Heart left ventricle (tissue), 13 donors: Measurements from ENCODE around the gene OLFML2B.

Experiments
- CTCF ChIP-seq, 12 donors: fragments of 200-600 bp; sonication (generic) in 4 of 12; IDR thresholded peaks; one replicate each; pipeline versions ENCODE4 v1.5.0 to v1.8.0; 2018 to 2022; ENCODE audit warnings: antibody characterized with exemption in 12 of 12, mild to moderate bottlenecking in 5 of 12
- POLR2A ChIP-seq, 2 donors: fragments of 450-650 bp; IDR thresholded peaks; one replicate each; pipeline ENCODE4 v1.6.1; 2017; ENCODE audit warnings: antibody characterized with exemption in 2 of 2, mild to moderate bottlenecking in 2 of 2, moderate library complexity in 2 of 2
- donor health status: ischemic (EF 13 %, LVEDD 7.1; RV severe dilation, severe dysfunction).
- donor health status: DM: no; HTN: yes; CAD: no.
- donor health status: DM: no; HTN: no; CAD: no.
- donor health status: ischemic (EF 25% LVEDD 6.9; RV normal size, moderate dysfunction).
- donor health status: ischemic (EF 25% LVEDD 5.7; RV mildly dilated, moderate dysfunction).
- donor health status: ischemic (EF 35%, LVEDD 5.7; RV mildly dilated, moderate dysfunction).
- donor health status: nonischemic (EF 11% LVEDD 7.7; RV severe dilation, severe dysfunction).
- donor health status: DM: yes; HTN: yes; CAD: no.
- donor health status: PGD.
- donor health status: ischemic (EF 29% LVEDD 5.4; RV normal size, mild dysfunction).
- donor health status: nonischemic (EF 23%, LVEDD 6.1; RV moderate dilation, normal function).

DNA sequence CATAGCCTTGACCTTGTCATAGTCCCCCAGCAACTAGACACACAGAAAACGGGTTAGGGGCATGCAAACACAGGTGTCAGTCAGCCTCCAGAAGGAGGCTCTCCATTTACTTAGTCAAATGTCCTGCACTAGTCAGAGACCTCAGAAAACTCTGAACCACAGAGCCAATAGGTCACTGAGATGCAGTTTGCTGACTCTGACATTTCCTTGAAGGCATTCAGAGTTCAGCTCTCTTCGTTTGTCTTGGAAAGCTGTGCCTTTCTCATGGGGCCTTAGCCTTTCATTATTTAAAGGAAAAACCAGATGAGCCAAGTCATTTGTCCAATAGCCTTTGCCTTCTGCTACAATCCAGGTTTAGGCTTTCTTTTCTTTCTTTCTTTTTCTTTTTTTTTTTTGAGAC lies 3.5 kb downstream of the OLFML2B start:
- TF ChIP-seq CTCF (IDR thresholded peaks at IDR 0.05) (no peak), POLR2A (IDR thresholded peaks at IDR 0.05) (no peak)
